Measurements from ENCODE around the gene GPATCH1. TPM values are rescaled to one million over a fixed set of nuclear protein-coding genes. Genes with fewer than 3 reads are reported as not detected.
"Not testable (repeated sequence)": the region's sequence is repeated elsewhere in the genome, so short reads cannot be mapped to it uniquely, and the experiment has no call there.

GPATCH1 gene, protein sequence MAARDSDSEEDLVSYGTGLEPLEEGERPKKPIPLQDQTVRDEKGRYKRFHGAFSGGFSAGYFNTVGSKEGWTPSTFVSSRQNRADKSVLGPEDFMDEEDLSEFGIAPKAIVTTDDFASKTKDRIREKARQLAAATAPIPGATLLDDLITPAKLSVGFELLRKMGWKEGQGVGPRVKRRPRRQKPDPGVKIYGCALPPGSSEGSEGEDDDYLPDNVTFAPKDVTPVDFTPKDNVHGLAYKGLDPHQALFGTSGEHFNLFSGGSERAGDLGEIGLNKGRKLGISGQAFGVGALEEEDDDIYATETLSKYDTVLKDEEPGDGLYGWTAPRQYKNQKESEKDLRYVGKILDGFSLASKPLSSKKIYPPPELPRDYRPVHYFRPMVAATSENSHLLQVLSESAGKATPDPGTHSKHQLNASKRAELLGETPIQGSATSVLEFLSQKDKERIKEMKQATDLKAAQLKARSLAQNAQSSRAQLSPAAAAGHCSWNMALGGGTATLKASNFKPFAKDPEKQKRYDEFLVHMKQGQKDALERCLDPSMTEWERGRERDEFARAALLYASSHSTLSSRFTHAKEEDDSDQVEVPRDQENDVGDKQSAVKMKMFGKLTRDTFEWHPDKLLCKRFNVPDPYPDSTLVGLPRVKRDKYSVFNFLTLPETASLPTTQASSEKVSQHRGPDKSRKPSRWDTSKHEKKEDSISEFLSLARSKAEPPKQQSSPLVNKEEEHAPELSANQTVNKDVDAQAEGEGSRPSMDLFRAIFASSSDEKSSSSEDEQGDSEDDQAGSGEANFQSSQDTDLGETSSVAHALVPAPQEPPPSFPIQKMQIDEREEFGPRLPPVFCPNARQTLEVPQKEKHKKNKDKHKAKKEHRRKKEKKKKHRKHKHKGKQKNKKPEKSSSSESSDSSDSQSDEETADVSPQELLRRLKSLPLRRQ
- 1 to 10 TPM; 3.6 to 9.3 (median 6.2) TPM for total RNA-seq

GRCh38 chr19:33080761-33081681, at the start of gene GPATCH1:
Gene GPATCH1, plus strand, starts transcription at chr19:33081181. Its CDS starts 13 bp downstream, at chr19:33081194.
- WGBS, 2 donors = 0 to 1% methylated on average over 29 to 30 of the region's 62 CpGs
- Histone ChIP-seq H3K27me3 (no peaks in the 10 kb centered on the region), H3K4me1 (peaks cover 0 to 30% (median 15%) of the 10 kb centered on the region in 3 donors), H3K36me3 (no peaks in the 10 kb centered on the region), H3K9me3 (no peaks in the 10 kb centered on the region), H3K27ac (peak within 1 kb of the TSS; percentile 78 to 89 (median 82)), H3K4me3 (peak within 1 kb of the TSS; percentile 66 to 93 (median 91))
- TF ChIP-seq, protein P1, sequence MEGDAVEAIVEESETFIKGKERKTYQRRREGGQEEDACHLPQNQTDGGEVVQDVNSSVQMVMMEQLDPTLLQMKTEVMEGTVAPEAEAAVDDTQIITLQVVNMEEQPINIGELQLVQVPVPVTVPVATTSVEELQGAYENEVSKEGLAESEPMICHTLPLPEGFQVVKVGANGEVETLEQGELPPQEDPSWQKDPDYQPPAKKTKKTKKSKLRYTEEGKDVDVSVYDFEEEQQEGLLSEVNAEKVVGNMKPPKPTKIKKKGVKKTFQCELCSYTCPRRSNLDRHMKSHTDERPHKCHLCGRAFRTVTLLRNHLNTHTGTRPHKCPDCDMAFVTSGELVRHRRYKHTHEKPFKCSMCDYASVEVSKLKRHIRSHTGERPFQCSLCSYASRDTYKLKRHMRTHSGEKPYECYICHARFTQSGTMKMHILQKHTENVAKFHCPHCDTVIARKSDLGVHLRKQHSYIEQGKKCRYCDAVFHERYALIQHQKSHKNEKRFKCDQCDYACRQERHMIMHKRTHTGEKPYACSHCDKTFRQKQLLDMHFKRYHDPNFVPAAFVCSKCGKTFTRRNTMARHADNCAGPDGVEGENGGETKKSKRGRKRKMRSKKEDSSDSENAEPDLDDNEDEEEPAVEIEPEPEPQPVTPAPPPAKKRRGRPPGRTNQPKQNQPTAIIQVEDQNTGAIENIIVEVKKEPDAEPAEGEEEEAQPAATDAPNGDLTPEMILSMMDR (IDR thresholded peaks at IDR 0.05) = peak in 1 of 6 experiments; percentile 43
- TF ChIP-seq POLR2A (IDR thresholded peaks at IDR 0.05) = peak in 1 of 4 donors; percentile 34
- intact Hi-C loops (cut with DNase I) = no loop called here
- peak; percentile 41 for DNase-seq

- Histone ChIP-seq H3K27me3 (no peaks in the 10 kb centered on the region), H3K9me3 (peaks cover 0 to 4% (median 0%) of the 10 kb centered on the region in 3 donors), H3K4me3 (no peak overlapping the region), H3K36me3 (no peaks in the 10 kb centered on the region), H3K4me1 (no peaks in the 10 kb centered on the region), H3K27ac (no peak overlapping the region)
- DNase-seq = no peak
- WGBS, 2 donors = 56 to 81% methylated on average over 6 to 7 of the region's 8 CpGs
- intact Hi-C loops (cut with DNase I) = no loop called here
- no peak for TF ChIP-seq POLR2A (IDR thresholded peaks at IDR 0.05)
- TF ChIP-seq, protein P1 (IDR thresholded peaks at IDR 0.05) = no peak
These were observed 48.7 kb upstream of the GPATCH1 start for GRCh38 chr19:33032218-33032781.

DNA sequence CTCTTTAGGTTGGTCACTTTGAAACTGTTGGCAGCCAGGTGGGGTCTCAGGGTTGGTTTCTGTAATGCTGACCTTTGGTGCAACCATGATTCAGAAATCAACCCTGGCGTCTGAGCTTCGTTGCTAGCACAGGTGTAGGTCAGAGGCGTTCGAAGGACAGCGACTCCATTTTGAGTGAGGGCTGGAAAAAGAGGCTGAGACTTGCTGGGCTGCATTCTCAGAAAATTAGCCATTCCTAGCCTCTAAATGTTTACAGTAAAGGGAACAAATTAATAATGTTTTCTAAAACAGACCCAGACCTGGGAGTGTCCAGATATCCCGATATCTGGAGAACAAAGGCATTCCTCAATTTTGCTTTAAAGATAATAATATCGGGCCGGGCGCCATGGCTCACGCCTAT, 45.5 kb upstream of the GPATCH1 start:
- 92 to 97% methylated on average over 6 to 9 of the region's 10 CpGs for WGBS, 2 donors
- no peak for TF ChIP-seq POLR2A (IDR thresholded peaks at IDR 0.05)
- TF ChIP-seq, protein P1 (IDR thresholded peaks at IDR 0.05) = no peak
- Histone ChIP-seq H3K36me3 (no peaks in the 10 kb centered on the region), H3K27ac (no peak overlapping the region), H3K4me1 (no peaks in the 10 kb centered on the region), H3K9me3 (no peaks in the 10 kb centered on the region), H3K4me3 (no peak overlapping the region), H3K27me3 (no peaks in the 10 kb centered on the region)
- intact Hi-C loops (cut with DNase I) = no loop called here
- no peak for DNase-seq

GRCh38 chr19:33036370-33037167, 44.4 kb upstream of the GPATCH1 start:
- H3K36me3 ChIP-seq; DNase-seq; intact Hi-C loops (cut with DNase I); H3K27me3 ChIP-seq; H3K9me3 ChIP-seq; H3K4me1 ChIP-seq; H3K27ac ChIP-seq; H3K4me3 ChIP-seq: not testable (repeated sequence)
- 87 to 88% methylated on average over 1 to 15 of the region's 45 CpGs for WGBS, 2 donors

DNA sequence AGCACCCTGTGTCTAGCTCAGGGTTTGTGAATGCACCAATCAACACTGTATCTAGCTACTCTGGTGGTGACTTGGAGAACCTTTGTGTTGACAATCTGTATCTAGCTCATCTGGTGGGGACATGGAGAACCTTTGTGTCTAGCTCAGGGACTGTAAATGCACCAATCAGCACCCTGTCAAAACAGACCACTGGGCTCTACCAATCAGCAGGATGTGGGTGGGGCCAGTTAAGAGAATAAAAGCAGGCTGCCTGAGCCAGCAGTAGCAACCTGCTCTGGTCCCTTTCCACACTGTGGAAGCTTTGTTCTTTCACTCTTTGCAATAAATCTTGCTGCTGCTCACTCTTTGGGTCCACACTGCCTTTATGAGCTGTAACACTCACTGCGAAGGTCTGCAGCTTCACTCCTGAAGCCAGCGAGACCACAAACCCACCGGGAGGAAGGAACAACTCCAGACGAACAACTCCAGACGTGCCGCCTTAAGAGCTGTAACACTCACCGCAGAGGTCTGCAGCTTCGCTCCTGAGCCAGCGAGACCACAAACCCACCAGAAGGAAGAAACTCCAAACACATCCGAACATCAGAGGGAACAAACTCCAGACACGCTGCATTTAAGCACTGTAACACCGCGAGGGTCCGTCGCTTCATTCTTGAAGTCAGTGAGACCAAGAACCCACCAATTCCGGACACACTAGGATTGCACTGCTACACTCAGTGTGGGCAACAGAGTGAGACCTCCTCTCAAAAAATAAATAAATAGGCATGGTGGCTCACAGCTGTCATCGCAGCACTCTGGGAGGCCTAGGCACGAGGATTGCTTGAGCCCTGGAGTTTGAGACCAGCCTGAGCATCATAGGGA, 43.6 kb upstream of the GPATCH1 start:
- H3K9me3 ChIP-seq; H3K27ac ChIP-seq; DNase-seq; H3K4me3 ChIP-seq; H3K27me3 ChIP-seq; H3K4me1 ChIP-seq; H3K36me3 ChIP-seq; intact Hi-C loops (cut with DNase I): not testable (repeated sequence)
- 84 to 87% methylated on average over 12 to 14 of the region's 18 CpGs for WGBS, 2 donors

Measured in esophagus squamous epithelium (tissue), 5 donors.